ENCODE data around the gene RAB29.

DNA sequence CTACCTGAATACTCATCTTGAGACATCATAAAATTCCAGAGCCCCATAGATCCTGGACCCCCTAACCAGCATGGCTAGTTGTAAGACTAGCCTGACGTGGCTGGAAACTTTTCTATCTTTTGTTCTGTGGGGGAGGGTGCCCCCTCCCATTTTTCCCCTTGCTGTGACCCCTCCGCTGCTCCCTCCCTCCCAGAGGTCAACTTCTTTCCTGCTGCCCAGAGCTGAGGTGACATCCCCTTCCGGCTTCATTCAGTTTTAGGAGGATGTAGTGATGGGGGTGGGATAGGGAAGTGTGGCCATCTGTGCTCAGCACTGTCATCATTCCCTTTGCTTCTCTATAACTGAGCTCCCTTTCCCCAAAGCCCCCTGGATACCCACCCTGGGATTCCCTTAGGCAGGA, 42.1 kb upstream of the RAB29 start:
- TF ChIP-seq, protein P1, sequence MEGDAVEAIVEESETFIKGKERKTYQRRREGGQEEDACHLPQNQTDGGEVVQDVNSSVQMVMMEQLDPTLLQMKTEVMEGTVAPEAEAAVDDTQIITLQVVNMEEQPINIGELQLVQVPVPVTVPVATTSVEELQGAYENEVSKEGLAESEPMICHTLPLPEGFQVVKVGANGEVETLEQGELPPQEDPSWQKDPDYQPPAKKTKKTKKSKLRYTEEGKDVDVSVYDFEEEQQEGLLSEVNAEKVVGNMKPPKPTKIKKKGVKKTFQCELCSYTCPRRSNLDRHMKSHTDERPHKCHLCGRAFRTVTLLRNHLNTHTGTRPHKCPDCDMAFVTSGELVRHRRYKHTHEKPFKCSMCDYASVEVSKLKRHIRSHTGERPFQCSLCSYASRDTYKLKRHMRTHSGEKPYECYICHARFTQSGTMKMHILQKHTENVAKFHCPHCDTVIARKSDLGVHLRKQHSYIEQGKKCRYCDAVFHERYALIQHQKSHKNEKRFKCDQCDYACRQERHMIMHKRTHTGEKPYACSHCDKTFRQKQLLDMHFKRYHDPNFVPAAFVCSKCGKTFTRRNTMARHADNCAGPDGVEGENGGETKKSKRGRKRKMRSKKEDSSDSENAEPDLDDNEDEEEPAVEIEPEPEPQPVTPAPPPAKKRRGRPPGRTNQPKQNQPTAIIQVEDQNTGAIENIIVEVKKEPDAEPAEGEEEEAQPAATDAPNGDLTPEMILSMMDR (IDR thresholded peaks at IDR 0.05; ENCODE audit: insufficient read depth, low read length, poor library complexity, severe bottlenecking) = no peak
- TF ChIP-seq EZH2phosphoT487 (conservative IDR thresholded peaks at IDR 0.05; ENCODE audit: low read length) = no peak
